GM18498 (cell line): Measurements from ENCODE around the gene SIMC1.

Source experiments
- ATAC-seq: cut with Tn5 transposase; IDR thresholded peaks from one replicate; pipeline ENCODE4 v1.9.1; 2021; ENCODE audit warnings: mild to moderate bottlenecking, moderate library complexity; ENCODE audit not compliant: unreplicated experiment

SIMC1 gene

DNA sequence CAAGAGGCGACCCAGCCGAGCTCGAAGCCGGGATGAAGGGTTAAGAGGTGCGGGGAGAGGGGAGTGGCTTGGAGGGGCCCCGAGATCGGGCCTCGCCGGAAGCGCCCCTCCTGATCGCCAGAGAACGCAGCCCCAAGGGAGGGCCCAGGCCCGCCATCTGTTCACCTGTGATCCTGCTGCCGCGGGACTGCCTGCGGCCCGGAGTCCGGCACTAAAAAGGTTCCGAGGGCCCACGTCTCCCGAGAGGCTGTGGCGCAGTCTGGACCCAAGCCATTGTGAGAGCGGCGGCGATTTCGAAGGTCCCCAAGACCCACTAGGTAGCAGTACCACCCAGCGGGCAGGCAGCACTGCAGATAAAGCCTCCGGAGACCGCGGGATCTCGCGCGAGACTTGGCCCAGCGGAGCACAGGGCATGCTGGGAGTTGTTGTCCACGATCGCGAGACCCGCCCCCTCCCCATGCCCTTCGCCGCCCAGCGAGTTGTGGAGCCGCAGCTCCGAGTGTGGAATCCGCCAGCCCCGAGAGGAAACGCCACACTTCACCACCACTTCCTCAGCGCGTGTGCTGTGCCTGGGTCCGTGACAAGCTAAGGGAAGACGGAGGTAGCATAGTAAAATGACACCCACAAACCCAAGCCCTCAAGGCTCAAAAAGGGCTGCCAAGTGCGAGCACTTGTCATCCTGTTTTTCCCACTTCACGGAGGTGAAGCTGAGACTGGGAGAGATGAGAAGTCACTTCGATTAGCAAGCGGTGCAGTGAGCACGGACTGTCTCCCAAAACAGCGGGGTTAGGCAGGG, 123.4 kb downstream of the SIMC1 start, which contains the start of gene KIAA1191:
TSS of gene KIAA1191 (minus strand) at position 328 of the 796 bp plus-strand sequence. CDS start 2,256 bp downstream, outside the sequence.
- ATAC-seq, result peak; percentile 85

DNA sequence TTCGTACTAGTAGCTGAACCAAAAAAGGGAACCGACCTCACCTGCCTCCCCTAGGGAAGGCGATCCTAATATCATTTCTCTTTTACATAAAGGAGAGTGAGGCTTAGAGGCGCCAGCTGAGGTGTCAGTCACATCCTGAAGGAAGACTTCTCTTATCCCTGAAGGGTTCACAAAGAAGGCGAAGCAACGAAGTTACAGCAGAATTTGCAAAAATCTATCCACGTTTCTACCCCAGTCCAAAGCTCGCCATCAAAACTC, 123.9 kb downstream of the SIMC1 start:
- ATAC-seq, result no peak

DNA sequence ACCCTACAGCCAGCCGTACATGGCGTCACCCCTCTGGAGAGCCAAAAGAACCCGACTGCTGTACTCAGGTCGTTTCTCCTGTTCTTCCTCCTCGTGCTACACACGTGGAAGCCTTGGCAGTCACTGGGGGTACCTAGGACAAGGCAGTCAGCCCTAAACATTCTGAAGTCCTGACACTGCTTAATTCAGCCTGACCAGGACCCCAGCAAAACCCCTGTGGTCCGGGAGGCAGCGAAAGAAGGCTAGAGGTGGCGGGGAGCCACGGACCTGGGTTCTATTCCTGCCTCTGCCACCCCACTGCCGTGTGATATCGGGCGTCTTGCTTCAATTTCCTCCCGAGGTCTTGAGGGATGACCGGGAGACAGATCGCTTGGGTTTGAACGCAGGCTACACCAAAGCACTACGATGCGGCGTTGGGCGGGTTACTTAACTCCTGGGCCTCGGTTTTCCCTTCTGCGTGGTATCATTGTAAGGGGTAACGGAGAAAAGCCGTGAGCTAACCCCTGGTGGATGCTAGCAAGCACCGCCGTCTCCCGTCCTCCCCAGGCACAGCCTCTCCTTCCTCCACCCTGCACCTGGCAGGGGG, 126.6 kb downstream of the SIMC1 start:
- ATAC-seq, result no peak

DNA sequence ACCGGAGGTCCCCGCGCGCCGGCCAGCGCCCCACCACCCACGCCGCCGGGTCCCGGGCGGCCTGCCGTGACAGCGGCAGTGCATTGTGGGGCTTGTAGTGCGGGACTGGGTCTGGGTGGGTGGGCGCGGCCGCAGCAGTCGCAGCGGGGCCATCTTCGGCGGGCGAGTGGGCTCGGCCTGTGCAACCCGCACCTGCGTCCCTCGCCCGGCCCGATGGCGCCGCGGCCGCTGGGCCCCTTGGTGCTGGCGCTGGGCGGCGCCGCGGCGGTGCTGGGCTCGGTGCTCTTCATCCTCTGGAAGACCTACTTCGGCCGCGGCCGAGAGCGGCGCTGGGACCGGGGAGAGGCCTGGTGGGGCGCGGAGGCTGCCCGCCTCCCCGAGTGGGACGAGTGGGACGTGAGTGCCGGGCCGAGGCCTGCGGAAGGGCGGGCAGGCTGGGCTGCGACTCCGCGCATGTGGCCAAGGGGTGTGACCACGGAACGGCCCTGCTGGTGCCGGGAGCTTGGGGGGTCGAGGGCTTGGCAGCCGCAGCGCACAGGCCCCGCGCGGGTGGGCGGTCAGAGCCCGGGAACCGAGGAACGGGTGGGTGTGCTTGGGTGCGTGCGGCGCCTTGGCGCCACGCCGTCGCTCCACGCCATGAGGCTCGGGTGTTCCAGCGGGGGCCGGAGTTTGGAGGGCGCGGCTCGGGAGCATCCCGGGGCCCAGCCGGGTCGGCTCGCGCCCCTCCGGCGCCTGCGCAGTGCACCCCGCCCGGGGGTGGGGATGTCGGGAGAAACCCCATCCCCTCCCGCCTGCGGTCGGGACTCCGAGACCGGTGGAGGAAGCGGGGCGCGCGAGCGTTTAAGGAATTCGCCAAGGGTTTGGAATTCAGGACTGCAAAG, 127.4 kb downstream of the SIMC1 start, which contains the start of gene ARL10:
TSS of gene ARL10 (plus strand) at position 137 of the 881 bp plus-strand sequence. CDS start at position 214, 77 bp downstream.
- ATAC-seq, result peak; percentile 40

DNA sequence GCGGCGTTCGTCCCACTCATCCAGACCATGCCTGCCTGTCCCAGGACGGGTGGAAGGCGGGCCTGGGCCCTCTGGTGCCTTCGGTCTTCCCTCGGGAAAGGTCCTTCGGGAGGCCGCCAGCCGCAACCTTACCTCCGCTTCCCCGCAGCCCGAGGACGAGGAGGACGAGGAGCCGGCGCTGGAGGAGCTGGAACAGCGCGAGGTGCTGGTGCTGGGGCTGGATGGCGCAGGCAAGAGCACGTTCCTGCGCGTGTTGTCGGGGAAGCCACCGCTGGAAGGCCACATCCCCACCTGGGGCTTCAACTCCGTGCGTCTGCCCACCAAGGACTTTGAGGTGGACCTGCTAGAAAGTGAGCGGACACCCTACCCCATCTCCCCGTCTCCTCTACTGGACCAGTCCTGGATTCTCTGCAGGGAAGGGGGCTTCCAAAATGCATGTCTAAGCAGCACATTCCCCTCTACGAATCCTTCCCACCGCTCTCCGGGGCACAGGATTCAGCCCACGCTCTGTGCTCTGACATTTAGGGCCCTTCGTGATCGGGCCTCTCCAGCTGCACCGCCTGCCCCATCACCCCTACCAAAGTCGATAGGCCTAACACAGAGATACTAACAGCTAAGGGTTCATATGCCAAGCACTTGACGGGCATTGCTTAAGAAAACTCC, 128.1 kb downstream of the SIMC1 start:
- no peak for ATAC-seq

DNA sequence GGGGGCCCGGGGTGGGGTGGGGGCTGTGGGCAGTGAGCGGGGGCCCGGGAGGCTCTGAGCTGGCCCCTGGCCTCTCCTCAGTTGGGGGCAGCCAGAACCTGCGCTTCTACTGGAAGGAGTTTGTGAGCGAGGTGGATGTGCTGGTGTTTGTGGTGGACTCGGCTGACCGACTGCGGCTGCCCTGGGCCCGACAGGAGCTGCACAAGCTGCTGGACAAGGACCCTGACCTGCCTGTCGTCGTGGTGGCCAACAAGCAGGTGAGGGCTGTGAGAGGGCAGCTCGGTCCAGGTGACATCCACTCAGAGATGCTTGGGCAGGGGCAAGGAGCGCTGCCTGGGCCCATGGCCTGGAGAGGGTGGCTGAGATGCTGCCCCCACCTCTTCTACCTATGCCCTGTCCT, 130.5 kb downstream of the SIMC1 start:
- ATAC-seq, result no peak

DNA sequence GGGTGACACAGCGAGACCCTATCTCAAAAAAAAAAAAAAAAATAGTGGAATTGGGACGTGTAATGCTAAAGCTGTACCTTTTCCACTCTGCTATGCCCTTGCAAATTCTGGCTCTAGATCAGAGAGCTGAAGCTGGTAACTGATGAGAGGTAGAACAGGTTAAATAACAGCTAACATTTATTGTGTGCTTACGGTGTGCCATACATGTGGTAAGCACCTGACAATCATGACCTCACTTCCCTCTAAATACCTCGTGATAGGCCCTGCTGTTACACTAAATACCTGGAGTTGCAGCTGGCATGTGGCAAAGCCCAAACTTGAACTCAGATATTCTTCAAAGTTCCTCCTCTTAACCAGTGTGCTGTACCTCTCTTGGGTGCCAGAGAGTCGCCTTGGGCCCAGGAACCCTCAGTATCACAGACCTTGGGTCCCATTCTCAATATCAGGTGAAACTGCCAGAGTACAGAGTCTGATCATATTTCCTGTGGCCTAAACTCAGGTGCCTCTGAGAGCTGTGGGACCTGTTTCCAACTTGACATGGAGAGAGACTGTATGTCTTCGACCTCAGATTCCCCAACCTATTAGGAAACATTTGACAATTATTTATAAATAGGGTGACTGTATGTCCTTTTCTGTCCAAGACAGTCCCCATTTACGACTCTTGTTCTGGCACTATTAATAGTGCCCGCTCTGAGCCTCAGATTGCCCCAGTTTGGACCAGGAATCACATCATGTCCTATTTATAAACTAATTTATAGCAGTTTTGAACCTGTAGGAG, 131.9 kb downstream of the SIMC1 start:
- ATAC-seq, result no peak

DNA sequence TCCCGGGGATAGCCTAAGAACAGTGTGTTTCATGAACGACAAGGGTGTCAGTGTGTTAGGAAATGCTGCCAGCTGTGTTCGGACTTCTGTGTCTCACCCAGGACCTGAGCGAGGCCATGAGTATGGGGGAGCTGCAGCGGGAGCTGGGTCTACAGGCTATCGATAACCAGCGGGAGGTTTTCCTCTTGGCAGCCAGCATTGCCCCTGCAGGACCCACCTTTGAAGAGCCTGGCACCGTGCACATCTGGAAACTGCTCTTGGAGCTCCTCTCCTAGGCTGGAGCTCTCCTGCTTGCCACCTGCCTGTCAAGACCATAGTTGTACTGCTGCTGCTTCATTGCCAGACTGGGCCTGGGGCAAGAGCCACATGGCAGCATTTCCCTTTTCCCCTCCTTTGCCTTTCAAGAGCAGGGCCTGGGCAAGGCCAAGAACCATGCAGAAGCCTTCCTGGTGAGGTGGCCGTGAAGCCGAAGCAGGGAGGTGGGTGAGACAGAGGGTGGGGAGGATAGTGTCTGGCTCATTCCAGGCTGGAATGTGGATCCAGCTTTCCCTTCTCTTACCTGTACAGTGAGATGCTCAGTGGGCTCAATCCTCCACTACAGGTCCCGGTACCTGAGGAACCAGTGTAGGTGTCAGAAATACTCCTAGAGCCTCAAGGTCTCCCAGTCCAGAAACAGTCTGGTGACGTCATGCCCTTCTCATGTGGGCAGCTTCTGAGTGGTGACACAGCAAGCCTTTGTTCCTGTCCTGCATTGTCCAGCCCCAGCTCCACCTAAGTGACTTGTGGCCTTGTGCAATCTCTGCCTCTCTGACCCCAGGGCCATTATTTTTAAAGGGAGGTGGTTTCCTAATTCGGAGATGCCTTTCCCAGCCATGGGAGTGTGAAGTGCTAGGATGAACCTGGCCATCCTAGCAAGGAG, 133.7 kb downstream of the SIMC1 start:
- no peak for ATAC-seq

DNA sequence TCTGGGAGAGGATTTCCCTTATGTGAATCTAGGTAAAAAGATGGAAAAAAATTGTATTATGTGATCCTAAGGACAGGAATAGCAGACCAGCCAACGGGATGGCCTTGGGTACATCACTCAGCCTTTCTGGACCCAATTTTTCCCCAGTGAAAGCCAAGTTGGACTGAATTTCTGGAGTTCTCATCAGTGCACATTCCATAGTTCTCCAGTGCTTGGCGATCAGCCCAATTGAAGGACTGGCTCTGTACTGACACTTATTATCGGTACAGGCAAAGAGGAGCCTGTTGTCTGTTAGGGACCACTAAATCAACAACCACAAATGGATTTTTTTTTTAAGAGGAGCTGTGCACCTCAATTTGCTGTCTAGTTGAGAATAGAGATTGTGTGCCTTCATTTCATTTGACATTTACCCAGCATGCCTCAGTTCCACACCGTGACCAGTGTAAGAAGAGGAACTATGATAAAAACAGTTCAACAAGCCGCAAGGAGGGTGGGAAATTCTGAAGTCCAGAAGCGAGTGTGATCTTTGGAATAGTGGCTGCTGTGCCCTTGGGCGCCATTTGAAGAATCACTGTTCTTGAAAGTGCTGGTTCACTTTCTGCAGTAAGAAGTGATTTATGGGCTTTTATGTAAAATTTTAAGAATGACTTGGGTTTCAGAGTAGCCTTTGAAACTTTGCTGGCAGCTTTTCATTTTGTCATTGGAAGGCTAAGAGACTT, 135.0 kb downstream of the SIMC1 start:
- ATAC-seq, result no peak

DNA sequence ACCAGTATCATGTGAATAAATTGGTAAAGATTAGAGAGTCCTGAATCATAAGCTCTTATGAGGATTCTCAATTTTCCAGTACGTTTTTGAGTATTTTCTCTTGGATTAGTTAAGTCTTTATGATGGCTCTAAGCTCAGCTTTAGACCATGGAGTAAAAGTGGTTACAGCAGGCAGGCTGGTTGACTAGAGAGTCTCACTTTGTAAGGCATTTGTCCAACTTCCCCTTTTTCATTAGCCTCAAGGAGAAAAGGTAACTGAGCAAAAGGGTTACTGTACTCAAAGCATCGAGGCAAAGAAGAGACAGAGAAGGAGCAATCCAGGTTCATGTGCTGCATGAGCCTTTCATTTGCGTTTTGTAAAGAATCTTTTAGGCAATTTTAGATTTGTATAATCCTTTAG, 141.7 kb downstream of the SIMC1 start:
- peak; percentile 51 for ATAC-seq

DNA sequence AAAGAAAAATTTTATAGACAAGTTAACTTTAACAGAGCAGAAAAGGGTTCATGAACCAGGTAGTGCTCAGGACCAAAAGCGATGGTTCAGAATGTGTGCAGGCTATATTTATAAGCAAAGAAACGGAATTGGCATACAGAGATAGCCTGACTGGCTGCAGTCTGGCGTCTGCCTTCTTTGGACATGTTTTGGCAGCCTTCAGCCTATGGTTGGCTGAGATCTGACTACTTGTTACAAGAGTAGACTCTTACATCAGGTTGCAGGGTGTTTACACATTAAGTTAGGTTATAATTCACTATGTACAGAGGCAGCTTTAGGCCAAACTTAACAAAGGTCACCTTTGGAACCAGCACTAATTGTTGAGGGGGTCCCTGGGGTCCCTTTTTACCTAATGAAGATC, 143.2 kb downstream of the SIMC1 start:
- ATAC-seq, result no peak

DNA sequence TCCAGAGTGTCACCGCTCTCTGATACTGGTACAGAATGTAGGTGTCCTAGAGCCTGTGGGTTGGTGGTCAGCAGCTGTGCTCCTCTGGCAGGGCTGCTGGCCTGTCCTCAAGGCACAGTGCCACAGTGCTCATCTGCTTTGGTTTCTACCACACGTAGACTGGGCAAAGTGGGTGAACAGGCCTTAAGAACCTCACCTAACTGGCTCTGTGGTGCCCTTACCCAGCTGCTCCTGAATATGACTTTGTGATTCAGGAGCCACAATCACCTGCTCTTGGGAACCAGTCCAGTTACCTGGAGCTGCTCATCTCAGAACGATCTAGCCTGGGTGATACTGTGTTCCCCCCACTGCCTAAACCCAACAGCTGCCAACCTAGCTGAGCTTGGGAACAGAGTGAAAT, 143.8 kb downstream of the SIMC1 start:
- ATAC-seq, result no peak

DNA sequence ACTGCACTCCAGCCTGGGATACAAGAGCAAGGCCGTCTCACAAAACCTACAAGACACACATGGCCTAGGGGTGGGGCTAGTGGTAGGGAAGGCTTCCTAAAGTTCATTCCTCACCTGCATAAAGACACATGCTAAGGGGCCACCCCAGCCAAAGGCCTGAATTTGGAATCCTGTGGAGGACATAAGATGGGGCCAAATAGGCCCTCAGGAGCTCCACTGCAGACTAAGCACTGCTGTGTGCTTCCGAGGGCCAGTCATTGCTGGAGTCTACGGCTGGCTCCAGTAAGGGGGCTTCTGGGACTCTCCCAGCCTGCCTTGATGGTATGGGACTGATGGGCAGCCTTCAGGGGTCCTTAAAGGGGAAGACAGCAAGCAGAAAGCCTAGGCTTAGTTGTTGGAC, 144.5 kb downstream of the SIMC1 start:
- ATAC-seq, result no peak

DNA sequence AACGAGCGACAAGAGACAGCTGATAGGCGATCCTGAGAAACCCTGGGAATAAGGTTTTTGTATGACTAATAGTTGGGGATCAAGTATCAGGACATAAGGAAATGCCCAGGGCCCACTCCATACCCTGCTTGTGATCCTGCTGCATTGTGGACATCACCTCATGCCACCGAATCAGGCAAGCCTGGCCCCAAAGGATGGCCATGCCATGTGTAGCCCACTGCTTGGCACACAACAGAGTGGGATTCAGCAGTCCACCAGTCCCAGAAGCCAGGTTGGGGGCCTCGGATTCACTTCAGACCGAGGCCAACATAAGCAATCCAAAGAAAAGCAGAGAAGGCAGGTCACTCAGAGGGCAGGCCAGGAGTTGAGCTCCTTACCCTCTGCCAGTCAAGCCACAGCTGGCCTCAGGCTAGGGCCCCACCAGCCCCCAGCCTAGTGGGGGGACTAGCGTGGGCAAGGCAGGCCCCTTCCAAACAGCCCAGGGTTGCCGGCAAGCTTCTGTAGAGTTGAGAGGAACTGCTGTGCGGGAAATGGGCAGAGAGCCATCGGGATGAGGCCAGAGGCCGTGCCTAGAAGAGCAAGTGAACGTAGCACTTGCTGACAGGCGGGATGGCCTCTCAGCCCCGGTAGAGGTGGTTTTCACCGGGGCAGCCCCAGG, 145.2 kb downstream of the SIMC1 start:
- ATAC-seq, result no peak

DNA sequence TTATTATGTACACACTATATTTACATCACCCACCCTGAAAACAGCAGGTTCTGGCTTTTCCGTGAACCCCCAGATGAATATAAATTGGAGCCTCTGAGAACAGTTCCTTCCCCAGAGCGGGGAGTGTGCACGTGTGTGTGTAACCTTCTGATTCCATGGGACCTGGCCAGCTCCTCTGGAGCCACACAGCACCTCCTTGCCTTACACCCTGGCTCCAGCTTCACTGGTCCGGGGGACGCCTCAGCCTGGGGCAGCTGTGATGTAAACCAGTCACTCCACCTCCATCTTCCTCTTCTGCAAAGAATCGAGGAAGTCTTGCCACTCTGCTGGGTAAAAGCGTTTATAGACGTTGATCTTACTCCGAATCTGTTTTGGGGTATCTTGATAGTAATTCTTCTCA, 145.7 kb downstream of the SIMC1 start:
- ATAC-seq, result no peak

DNA sequence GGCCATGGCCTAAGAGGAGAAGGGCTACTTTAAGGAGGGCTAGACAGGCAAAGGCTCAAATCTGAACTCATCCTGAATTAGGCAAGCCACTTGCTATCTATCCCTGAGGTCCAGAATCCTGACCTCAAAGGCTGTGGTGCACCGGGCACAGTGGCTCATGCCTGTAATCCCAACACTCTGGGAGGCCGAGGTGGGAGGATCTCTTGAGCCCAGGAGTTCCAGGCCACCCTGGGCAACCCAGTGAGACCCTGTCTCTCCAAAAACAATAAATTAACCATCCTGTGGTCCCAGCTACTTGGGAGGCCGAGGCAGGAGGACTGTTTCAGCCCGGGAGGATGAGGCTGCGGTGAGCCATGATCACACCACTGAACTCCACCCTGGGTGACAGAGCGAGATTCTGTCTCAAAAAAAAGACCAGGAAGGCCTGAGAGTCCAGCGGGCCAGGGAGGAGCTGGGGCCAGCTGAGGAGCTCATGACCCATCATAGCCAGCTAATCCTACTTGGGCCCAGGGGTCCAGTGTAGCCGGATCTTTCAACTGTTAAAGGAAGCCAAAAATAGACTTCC, 146.2 kb downstream of the SIMC1 start:
- no peak for ATAC-seq

DNA sequence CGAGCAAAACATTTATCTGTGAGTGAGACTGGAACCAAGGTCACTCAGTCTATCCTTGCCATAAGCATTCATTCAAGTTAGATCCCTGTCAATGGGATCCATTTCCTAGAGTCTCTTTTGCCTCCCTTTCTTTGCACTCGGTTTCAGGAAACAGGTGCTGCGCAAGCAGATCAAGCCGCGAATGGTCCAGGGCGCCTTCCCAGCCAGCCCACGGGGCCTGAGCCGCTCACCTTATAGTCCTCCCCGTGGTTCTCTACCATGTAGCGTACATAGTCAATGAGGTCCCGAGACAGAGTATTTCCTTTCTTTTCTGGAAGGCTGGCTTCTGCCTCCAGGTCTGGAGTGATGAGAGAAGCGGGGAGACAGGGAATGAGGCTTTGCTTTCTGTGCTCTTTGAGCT, 146.8 kb downstream of the SIMC1 start:
- no peak for ATAC-seq

DNA sequence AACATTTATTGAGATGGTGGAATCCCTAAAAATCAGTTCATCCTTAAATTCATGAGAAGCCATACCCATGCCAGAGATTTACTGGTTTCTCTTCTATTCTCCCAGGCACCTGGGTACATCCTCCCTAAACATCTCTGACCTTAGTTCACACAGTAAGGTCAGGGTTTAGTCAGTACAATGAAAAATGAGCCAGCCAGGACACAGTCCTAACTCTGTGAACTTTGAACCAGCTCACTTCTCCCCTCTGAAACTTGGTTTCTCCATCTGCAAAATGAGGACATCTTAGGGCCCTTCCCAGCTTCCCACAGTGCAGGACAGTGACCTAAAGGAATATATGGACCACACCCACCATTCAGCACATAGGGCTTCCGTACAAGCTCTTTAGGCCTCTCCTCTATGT, 148.3 kb downstream of the SIMC1 start:
- no peak for ATAC-seq
